Activated T-helper 17 cell treated with anti-CD3 and anti-CD28 coated beads, Interleukin-2, amount 50 U/mL, for 72 hours (primary cell): ENCODE measurements around the gene ATF6B. TPM values are rescaled to one million over a fixed set of nuclear protein-coding genes. Genes with fewer than 3 reads are reported as not detected.

Source experiments
- ATAC-seq: fragments of 150-1000 bp; cut with Tn5 transposase; replicated peaks from 2 replicates; pipeline ENCODE4 v1.10.0; 2021; ENCODE audit warnings: mild to moderate bottlenecking, moderate library complexity
- H3K27ac Mint-ChIP-seq: one replicate; pipeline ENCODE4 v1.8.0; 2022; ENCODE audit warnings: mixed read lengths
- H3K27me3 Mint-ChIP-seq: one replicate; pipeline ENCODE4 v1.8.0; 2022; ENCODE audit warnings: mixed read lengths
- H3K36me3 Mint-ChIP-seq: one replicate; pipeline ENCODE4 v1.8.0; 2022; ENCODE audit warnings: low read depth, mild to moderate bottlenecking, mixed read lengths
- H3K4me1 Mint-ChIP-seq: one replicate; pipeline ENCODE4 v1.8.0; 2022; ENCODE audit warnings: mixed read lengths
- H3K4me3 Mint-ChIP-seq: one replicate; pipeline ENCODE4 v1.8.0; 2022; ENCODE audit warnings: mild to moderate bottlenecking, mixed read lengths
- H3K9me3 Mint-ChIP-seq: one replicate; pipeline ENCODE4 v1.8.0; 2022; ENCODE audit warnings: mixed read lengths
- total RNA-seq, 2 donors: library from RNA; stranded (reverse); gene quantifications; one replicate each; pipeline ENCODE4 v1.2.3, GENCODE V29; 2022

The ATF6B gene
- total RNA-seq, 2 donors from 2014 or later, result 73.4 to 99.9 TPM

- Mint-ChIP-seq H3K27me3 (peaks cover 3% of the 10 kb centered on the region), H3K4me3 (peak overlapping the region; percentile 89), H3K9me3 (no peaks in the 10 kb centered on the region), H3K36me3 (peaks cover 37% of the 10 kb centered on the region), H3K4me1 (peaks cover 21% of the 10 kb centered on the region), H3K27ac (peak overlapping the region; percentile 98)
- ATAC-seq, result no peak
Observed at GRCh38 chr6:32129297-32130088, 1.4 kb upstream of the ATF6B start.

- Mint-ChIP-seq H3K4me1 (peaks cover 27% of the 10 kb centered on the region), H3K4me3 (peak overlapping the region; percentile 89), H3K36me3 (peaks cover 43% of the 10 kb centered on the region), H3K9me3 (no peaks in the 10 kb centered on the region), H3K27ac (peak overlapping the region; percentile 98), H3K27me3 (peaks cover 1% of the 10 kb centered on the region)
- ATAC-seq, result no peak
Observed at GRCh38 chr6:32128751-32129296, 778 bp upstream of the ATF6B start.

- no peak for ATAC-seq
- peak overlapping the region; percentile 89 for H3K4me3 Mint-ChIP-seq
- H3K27me3 Mint-ChIP-seq, result no peaks in the 10 kb centered on the region
- peaks cover 58% of the 10 kb centered on the region for H3K36me3 Mint-ChIP-seq
- H3K9me3 Mint-ChIP-seq, result no peaks in the 10 kb centered on the region
- peaks cover 27% of the 10 kb centered on the region for H3K4me1 Mint-ChIP-seq
- H3K27ac Mint-ChIP-seq, result peak overlapping the region; percentile 98
Observed at GRCh38 chr6:32127409-32127716, 683 bp downstream of the ATF6B start.

- peak overlapping the region; percentile 89 for H3K4me3 Mint-ChIP-seq
- peak overlapping the region; percentile 98 for H3K27ac Mint-ChIP-seq
- H3K9me3 Mint-ChIP-seq, result no peaks in the 10 kb centered on the region
- peaks cover 27% of the 10 kb centered on the region for H3K4me1 Mint-ChIP-seq
- ATAC-seq, result no peak
- H3K27me3 Mint-ChIP-seq, result no peaks in the 10 kb centered on the region
- peaks cover 63% of the 10 kb centered on the region for H3K36me3 Mint-ChIP-seq
Observed at GRCh38 chr6:32126880-32127279, 1.2 kb downstream of the ATF6B start.

- peak overlapping the region; percentile 32 for H3K27ac Mint-ChIP-seq
- peaks cover 95% of the 10 kb centered on the region for H3K36me3 Mint-ChIP-seq
- no peaks in the 10 kb centered on the region for H3K9me3 Mint-ChIP-seq
- ATAC-seq, result no peak
- no peak overlapping the region for H3K4me3 Mint-ChIP-seq
- H3K27me3 Mint-ChIP-seq, result no peaks in the 10 kb centered on the region
- peaks cover 41% of the 10 kb centered on the region for H3K4me1 Mint-ChIP-seq
Observed at GRCh38 chr6:32123681-32124080, 4.4 kb downstream of the ATF6B start.

- Mint-ChIP-seq H3K27ac (peak overlapping the region; percentile 74), H3K36me3 (peaks cover 98% of the 10 kb centered on the region), H3K4me3 (no peak overlapping the region), H3K4me1 (peaks cover 22% of the 10 kb centered on the region), H3K27me3 (no peaks in the 10 kb centered on the region), H3K9me3 (no peaks in the 10 kb centered on the region)
- ATAC-seq, result no peak
Observed at GRCh38 chr6:32120573-32121059, 7.4 kb downstream of the ATF6B start.

- H3K4me3 Mint-ChIP-seq, result no peak overlapping the region
- no peaks in the 10 kb centered on the region for H3K9me3 Mint-ChIP-seq
- peaks cover 95% of the 10 kb centered on the region for H3K36me3 Mint-ChIP-seq
- H3K27me3 Mint-ChIP-seq, result no peaks in the 10 kb centered on the region
- H3K27ac Mint-ChIP-seq, result no peak overlapping the region
- peaks cover 15% of the 10 kb centered on the region for H3K4me1 Mint-ChIP-seq
- peak; percentile 93 for ATAC-seq
Observed at GRCh38 chr6:32118782-32119628, 9.0 kb downstream of the ATF6B start.

- H3K4me3 Mint-ChIP-seq, result no peak overlapping the region
- ATAC-seq, result no peak
- no peaks in the 10 kb centered on the region for H3K9me3 Mint-ChIP-seq
- peaks cover 79% of the 10 kb centered on the region for H3K36me3 Mint-ChIP-seq
- no peak overlapping the region for H3K27ac Mint-ChIP-seq
- H3K4me1 Mint-ChIP-seq, result peaks cover 14% of the 10 kb centered on the region
- no peaks in the 10 kb centered on the region for H3K27me3 Mint-ChIP-seq
Observed at GRCh38 chr6:32117461-32117860, 10.6 kb downstream of the ATF6B start.

- H3K36me3 Mint-ChIP-seq, result peaks cover 71% of the 10 kb centered on the region
Observed at GRCh38 chr6:32116674-32117073, 11.4 kb downstream of the ATF6B start.

GRCh38 chr6:32115623-32116022 lies 12.4 kb downstream of the ATF6B start:
- H3K4me3 Mint-ChIP-seq, result no peak overlapping the region
- H3K4me1 Mint-ChIP-seq, result peaks cover 9% of the 10 kb centered on the region
- peaks cover 61% of the 10 kb centered on the region for H3K36me3 Mint-ChIP-seq
- ATAC-seq, result no peak
- H3K9me3 Mint-ChIP-seq, result no peaks in the 10 kb centered on the region
- no peaks in the 10 kb centered on the region for H3K27me3 Mint-ChIP-seq
- no peak overlapping the region for H3K27ac Mint-ChIP-seq

More at GRCh38 chr6:32116674-32117073, 11.4 kb downstream of the ATF6B start:
- H3K4me1 Mint-ChIP-seq, result peaks cover 14% of the 10 kb centered on the region
- no peak overlapping the region for H3K27ac Mint-ChIP-seq
- H3K9me3 Mint-ChIP-seq, result no peaks in the 10 kb centered on the region
- no peak for ATAC-seq
- H3K27me3 Mint-ChIP-seq, result no peaks in the 10 kb centered on the region
- no peak overlapping the region for H3K4me3 Mint-ChIP-seq

- peaks cover 12% of the 10 kb centered on the region for H3K4me1 Mint-ChIP-seq
- no peaks in the 10 kb centered on the region for H3K9me3 Mint-ChIP-seq
- no peak overlapping the region for H3K4me3 Mint-ChIP-seq
- H3K27me3 Mint-ChIP-seq, result no peaks in the 10 kb centered on the region
- ATAC-seq, result peak; percentile 19
- H3K27ac Mint-ChIP-seq, result peak overlapping the region; percentile 54
- peaks cover 53% of the 10 kb centered on the region for H3K36me3 Mint-ChIP-seq
Observed at GRCh38 chr6:32114796-32115195, 13.2 kb downstream of the ATF6B start.

GRCh38 chr6:32113386-32114352 lies 14.4 kb downstream of the ATF6B start:
- Mint-ChIP-seq H3K36me3 (peaks cover 41% of the 10 kb centered on the region), H3K9me3 (no peaks in the 10 kb centered on the region), H3K4me3 (no peak overlapping the region), H3K27me3 (peaks cover 4% of the 10 kb centered on the region), H3K4me1 (peaks cover 10% of the 10 kb centered on the region), H3K27ac (peak overlapping the region; percentile 15)
- ATAC-seq, result no peak

- no peak for ATAC-seq
- no peaks in the 10 kb centered on the region for H3K9me3 Mint-ChIP-seq
- no peak overlapping the region for H3K4me3 Mint-ChIP-seq
- peaks cover 16% of the 10 kb centered on the region for H3K4me1 Mint-ChIP-seq
- peaks cover 30% of the 10 kb centered on the region for H3K36me3 Mint-ChIP-seq
- H3K27me3 Mint-ChIP-seq, result peaks cover 12% of the 10 kb centered on the region
- H3K27ac Mint-ChIP-seq, result peak overlapping the region; percentile 31
Observed at GRCh38 chr6:32112431-32112980, 15.5 kb downstream of the ATF6B start.
